NCI-H187 treated with DMSO at 0.1 percent for 48 hours (cell line): ENCODE results near the gene CD200.
"Not testable (repeated sequence)": the region's sequence is repeated elsewhere in the genome, so short reads cannot be mapped to it uniquely, and the experiment has no call there.

Experiments
- DNase-seq: peaks from one replicate; lab custom pipeline; 2025; lab: John Stamatoyannopoulos, UW

Gene CD200

GRCh38 chr3:112390783-112391641 lies 58.1 kb downstream of the CD200 start:
- no peak for DNase-seq

DNA sequence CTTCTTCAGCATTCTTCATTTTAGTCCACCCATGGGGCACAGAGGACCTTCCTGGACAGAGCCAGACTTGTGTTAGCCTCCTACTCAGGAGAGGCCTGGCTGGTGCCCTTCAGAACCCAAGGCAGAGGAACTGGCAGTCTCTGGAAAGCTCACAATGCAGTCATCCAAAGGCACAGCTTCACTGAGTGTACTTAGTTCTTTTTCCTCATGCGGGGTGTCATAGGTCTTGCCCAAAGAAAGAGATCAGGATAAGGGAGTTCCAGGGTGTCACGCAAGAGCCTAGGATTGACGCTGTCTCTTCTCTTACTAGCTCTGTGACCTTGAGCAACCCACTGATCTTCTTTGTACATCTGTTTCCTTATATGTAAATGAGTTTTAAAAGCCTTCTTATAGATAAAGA lies 58.7 kb downstream of the CD200 start:
- DNase-seq = no peak

GRCh38 chr3:112392393-112393359 lies 59.7 kb downstream of the CD200 start:
- no peak for DNase-seq

- no peak for DNase-seq
These were observed 60.4 kb downstream of the CD200 start for GRCh38 chr3:112393360-112393728.

GRCh38 chr3:112394003-112394640 lies 61.2 kb downstream of the CD200 start:
- no peak for DNase-seq

DNA sequence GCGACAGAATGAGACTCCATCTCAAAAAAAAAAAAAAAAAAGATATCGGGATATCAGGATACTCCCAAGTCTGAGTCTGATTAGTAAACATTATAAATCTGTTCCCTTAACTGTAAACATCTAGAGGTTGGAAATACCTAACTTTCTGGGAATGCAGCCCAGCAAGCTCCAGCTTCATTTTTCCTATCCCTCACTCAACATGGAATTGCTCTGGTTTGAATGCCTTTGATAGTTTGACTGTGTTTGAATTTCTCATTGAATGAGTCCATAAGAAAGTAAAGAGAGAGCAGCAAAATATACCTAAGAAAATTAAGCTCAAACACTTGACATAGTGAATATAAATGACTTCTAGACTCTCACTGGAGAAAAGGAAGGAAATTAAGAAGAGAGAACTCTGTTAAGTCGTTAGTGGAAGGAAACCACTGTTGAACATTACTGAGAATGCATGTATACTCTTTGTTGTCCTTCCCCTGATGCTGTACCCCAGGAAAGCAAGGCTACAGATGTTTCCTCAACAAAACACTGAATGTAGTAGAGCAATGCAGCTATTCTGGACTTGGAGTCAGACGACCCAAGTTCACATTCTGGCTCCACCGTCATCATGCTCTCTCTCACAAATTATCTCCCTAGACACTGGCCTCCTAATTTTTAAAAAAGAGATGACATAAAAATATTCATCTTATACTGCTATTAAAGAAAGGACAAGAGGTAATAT lies 62.4 kb downstream of the CD200 start:
- no peak for DNase-seq

- DNase-seq = no peak
These were observed 62.9 kb downstream of the CD200 start for GRCh38 chr3:112395896-112396290.

- no peak for DNase-seq
These were observed 64.6 kb downstream of the CD200 start for GRCh38 chr3:112397556-112397955.

- no peak for DNase-seq
These were observed 66.1 kb downstream of the CD200 start for GRCh38 chr3:112399064-112399463.

GRCh38 chr3:112399554-112399953 lies 66.6 kb downstream of the CD200 start:
- not testable (repeated sequence) for DNase-seq

GRCh38 chr3:112400317-112400716 lies 67.4 kb downstream of the CD200 start:
- not testable (repeated sequence) for DNase-seq

- DNase-seq = no peak
These were observed 68.7 kb downstream of the CD200 start for GRCh38 chr3:112401617-112402016.

DNA sequence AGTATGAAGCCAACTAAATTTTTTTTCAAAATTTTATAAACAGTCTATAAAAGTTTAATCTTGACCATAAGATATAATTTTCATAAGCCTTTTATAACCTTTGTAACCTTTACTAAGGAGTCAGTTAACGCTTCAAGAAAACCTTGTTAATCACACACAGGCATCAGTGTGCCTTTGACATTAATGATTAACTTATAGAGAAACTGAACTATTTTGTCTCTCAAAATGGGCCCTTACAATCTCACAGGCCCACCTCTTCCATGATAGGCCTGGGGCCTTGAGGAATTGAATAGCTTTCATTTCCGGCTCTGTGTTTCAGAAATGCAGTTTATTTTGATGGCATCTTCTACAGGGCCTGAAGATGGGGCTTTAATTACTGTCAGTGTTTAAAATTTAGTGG lies 70.1 kb downstream of the CD200 start:
- DNase-seq = no peak

DNA sequence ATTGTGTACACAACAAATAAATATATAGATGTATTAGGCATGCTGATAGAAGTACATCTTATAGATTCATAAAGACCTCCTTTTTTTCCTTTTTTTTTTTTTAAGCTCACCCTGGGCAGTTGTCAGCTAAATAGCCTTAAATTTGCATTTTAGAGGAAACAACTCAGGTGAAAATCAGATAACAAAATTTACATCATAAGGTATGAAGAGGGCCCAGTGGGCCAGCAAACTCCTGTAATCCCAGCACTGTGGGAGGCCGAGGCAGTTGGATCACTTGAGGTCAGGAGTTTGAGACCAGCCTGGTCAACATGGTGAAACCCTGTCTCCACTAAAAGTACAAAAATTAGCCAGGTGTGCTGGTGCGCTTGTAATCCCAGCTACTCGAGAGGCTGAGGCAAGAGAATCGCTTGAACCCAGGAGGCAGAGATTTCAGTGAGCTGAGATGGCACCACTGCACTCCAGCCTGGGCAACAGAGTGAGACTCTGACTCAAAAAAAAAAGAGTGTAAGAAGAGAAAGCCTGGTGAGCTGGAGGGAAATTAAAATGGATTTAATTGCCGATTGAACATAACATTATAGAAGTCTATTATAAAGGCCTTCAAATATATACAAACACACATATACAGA lies 72.1 kb downstream of the CD200 start:
- DNase-seq = not testable (repeated sequence)

DNA sequence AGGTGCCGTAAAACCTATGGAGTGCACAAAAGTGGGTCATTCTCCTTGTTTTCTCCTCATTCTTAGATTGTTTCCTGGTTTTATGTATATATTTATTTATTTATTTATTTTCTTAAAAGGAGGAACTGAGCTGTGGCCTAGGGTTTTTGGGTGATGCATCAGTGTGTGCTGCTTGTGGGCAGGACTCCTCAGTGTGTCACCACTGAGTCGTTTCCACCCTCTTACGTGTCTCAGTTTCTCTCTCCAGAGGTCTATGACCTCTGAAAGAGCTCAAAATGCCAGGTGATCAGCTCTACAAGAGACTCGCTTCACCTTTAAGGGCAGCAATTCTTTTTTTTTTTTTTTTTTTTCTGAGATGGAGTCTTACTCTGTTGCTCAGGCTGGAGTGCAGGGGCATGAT lies 72.9 kb downstream of the CD200 start:
- no peak for DNase-seq

DNA sequence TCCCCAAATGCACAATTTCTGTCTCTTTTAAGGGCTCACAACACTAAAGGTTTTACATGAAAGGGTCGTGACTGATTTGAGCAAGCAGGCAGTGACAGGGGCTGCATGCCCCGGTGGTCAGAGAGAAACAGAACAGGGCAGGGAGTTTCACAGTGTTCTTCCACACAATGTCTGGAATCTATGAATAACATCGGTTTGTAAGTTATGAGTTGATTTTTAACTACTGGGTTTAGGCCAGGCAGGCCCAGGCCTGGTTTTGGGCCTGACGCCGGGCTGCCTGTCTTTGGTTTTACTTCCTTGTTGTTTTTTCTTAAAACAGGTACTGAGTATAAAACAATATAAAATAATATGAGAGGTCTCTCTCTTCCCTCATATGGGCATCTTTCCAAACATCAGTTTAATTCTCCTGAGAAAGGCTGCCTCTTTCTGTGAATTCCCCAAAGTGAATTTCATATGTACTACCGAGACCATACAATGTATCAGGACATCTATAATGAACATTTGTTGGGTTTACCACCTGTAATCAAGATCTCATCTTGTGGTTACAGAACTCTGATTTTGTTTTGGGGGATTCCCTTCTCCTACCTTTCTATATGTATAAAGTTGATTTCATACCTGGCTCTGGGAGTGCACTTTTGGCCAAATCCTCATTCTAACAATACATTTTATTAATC lies 74.4 kb downstream of the CD200 start:
- no peak for DNase-seq

DNA sequence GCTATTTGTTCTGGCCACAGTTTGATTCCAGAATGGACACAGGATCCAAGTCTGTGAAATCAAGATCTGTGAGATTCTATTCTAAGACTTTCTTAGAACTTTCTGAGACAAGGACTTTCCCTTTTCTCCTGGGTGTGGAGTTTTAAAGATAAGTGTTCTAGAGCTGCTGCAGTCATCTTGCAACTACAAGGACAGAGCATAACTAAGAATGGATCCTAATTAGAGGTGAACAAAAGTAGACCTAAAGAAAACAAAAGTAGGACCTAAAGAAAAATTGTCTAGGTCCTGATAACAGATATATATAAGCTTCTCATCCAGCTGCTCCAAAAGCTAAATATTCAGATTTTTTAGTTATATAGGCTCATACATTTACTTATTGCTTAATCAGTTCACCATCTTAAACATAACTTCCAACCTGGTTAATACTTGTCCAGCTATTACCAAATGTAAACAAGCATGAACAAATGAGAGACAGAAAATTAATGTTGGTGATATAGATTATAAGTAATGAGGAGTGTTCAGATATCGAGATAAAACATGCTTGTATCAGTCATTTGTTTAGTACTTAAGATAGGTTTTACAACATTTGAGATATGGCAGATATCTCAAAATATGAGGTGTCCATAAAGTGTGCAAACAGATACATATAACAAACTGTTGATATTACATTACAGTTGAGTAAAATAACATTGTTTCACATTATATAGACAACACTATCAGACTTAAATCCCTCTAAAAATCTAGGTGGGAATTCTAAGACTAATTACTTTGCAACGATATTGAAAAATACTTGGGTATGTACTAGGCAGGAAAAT lies 75.1 kb downstream of the CD200 start:
- no peak for DNase-seq

DNA sequence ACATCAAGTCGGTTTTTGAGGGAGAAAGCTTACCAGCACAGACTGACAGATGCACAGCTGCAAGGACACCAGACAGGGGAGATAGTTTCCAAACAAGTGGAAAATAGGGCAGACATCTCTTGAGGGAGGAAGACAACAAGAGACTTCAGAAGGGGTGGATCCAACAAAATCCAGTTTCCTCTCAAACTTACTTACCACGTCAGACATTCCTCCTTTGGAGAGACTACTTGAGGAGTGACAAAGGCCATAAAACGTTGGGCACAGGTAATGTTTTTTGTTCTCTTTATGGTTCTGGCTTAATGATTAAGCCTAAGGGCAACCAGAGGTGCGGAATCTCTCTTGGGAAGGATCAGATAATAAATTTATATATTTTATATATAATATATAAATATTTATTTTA lies 76.1 kb downstream of the CD200 start:
- DNase-seq = no peak

DNA sequence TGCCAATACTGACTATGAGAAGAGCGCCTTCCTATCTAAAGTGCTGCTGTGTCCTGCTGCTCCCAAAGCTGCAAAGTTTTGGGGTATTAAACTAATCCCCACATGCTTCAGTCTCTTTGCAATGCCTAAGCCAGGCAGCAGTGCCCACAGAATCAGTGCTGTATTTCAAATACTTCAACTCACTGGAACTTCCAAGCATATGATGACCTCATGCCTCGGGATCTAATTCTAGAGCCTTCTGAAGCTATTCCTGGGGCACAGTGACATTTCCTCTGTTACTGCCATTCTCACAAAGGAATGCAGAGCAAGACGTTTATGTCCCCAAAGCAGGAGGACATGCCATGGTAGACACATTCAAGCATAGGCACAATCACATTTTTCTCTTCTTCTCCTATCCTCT lies 78.5 kb downstream of the CD200 start:
- DNase-seq = no peak
